ENCODE results near the gene ICOS.
"Not testable (repeated sequence)": the region's sequence is repeated elsewhere in the genome, so short reads cannot be mapped to it uniquely, and the experiment has no call there.

Gene ICOS

DNA sequence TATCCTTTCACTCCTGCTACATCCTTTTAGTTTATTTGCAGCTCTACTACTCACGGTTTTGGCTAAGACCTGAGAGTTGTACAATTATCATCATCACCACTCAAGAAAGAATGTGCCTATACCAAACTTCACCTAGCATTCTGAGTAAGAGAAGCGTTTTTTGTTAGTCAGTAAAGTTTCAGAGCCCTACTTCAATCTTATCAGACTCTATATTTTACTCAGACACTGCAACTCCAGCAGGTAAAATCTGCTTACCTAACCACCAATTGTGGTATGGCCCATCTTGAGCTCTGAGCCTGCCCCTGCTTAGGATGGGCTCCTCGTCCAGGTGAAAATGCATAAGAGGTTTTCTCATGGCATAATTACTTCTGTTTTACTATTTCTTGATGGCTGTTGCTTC, 37.1 kb downstream of the ICOS start:
- DNase-seq (ENCODE audit: low read depth in 2 of 2): no peak

DNA sequence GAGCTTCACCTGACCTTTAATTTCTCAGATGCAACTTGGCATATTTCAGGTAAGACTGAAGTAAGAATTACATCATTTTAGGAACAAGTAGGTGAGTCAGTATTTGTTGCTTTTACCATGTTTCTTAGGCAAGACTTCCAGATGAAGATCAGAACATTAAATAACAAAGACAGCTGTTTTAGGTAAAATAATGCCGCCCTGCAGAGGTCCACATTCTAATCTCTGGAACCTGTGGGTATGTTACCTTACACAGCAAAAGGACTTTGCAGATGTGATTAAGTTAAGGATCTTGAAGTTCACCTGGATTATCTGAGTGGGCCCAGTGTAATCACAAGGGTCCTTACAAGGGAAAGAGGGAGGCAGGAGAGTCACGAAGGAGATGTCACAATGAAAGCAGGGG, 39.3 kb downstream of the ICOS start:
- no peak for DNase-seq (ENCODE audit: low read depth in 2 of 2)

DNA sequence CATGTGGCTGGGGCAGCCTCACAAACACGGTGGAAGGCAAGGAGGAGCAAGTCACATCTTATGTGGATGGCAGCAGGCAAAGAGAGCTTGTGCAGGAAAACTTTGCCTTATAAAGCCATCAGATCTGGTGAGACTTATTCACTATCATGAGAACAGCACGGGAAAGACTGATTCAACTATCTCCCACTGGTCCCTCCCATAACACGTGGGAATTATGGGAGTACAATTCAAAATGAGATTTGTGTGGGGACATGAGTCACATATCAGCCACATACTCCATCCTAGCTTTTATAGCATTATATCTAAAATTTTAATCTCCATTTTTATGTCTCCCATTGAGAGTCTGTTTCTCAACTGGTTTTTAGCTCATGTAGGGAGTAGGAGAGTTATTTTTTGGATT, 45.7 kb downstream of the ICOS start:
- DNase-seq (ENCODE audit: low read depth in 2 of 2): no peak

DNA sequence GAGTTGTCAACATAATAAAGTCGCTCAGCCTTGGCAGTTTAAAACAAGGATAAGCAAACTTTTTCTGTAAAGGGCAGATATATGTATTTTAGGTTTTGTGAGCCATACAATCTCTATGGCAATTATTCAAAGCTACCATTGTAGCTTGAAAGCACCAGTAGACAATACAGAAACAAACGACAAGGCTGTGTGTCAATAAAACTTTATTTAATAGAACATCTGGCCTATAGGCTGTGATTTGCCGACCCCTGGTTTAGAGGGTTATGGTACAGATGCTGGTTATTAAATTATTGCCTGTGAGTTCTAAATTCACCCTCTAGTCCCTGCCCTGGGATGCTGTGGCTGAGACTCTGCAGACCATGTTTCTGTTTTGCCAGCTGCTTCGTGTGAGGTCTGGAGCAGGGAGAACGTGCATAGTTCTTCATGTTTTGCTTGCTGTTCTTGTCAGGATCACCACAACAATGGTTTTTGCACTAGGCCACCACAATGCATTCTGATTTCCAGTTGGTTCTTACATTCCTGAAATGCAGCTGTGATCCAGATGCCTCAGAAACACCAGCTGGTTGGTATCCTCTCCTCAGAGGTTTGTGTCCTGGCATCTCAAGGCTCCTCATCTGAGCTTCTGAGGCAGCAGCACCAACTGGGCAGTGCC, 46.6 kb downstream of the ICOS start:
- DNase-seq (ENCODE audit: low read depth in 2 of 2): no peak

DNA sequence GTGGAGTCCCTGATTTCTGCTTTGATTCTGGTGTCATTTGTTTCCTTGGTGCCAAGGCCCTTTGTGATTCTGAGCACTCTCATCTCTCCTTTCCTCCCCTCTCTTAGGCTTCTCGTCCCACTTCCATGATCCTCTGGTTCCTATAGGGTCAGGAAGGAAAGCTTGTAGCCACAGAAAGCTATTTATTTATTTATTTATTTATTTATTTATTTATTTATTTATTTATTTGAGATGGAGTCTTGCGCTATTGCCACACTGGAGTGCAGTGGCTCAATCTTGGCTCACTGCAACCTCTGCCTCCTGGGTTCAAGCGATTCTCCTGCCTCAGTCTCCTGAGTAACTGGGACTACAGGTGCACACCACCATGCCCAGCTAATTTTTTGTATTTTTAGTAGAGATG, 49.4 kb downstream of the ICOS start:
- DNase-seq (ENCODE audit: low read depth in 2 of 2): not testable (repeated sequence)

- no peak for DNase-seq (ENCODE audit: low read depth in 2 of 2)
These were observed 51.4 kb downstream of the ICOS start for GRCh38 chr2:203987959-203988358.

DNA sequence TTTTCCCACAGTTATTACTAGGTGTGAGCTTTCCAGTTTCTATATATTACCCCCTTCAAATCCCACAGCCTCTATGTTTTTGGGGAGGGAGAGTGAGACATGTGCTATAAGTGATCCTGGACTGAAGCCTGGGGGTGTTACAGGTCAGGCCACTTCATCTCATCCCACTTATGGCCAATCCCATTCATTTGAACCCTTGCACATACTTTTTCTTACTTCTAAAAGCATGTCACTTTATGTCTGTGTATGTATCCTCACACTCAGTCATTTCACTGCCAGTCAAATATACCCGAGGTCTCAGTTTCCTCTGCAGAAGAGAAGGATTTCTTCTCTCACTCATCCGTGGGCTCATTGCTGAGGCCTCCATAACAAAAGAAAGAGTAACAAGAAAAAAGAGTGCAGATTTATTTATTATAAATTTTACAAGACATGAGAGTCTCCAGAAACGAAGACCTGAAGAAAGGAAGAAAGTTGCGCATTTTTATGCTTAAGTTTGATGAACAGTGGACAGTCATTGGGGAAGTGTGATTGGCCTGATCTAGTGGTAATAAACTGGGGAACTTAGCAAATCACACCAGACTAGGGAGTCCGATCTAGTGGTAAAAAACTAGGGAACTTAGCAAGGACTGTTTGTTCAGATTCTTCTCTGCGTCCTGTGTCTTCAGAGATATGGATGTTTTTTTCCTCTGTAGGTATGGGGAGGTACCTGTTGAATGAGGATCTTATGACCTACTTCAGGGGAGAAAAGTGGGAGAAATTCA, 52.1 kb downstream of the ICOS start:
- no peak for DNase-seq (ENCODE audit: low read depth in 2 of 2)

- DNase-seq (ENCODE audit: low read depth in 2 of 2): no peak
These were observed 53.0 kb downstream of the ICOS start for GRCh38 chr2:203989521-203989920.

DNA sequence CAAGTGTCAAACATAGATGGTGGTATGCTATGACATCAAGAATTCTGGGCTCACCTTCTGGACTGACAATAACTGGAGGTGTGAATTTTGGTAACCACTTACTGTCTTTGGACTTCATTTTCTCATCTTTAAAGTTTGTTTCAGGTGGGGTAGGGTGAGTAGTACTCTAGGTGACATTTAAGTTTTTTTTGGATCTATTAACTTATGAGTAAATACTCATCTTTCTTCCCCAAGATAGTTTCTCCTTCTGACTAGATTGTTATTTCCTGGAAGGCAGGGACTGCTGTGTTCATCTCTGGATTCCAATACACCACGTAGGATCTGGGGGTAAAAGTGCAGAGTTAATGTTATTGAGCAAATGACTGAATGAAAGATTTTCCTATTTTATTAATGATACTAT, 55.9 kb downstream of the ICOS start:
- no peak for DNase-seq (ENCODE audit: low read depth in 2 of 2)

DNA sequence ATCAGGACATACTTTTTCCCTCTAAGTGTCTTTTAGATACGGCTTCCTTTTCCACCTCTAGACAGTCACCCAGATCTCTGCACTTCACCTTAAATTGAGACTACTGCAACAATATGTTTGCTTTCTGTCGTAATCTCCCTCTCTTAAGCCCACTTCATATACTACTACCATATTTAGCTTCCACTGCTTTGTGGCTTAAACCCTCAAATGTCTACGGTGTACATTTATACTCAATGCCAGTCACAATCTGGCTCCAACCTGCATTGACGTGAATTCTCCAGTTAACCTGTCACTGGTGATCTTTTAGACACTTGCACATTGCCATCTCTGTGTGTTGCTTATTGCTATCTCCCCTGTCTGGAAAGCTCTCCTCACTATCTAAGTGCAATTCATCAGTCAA, 56.4 kb downstream of the ICOS start:
- no peak for DNase-seq (ENCODE audit: low read depth in 2 of 2)

- DNase-seq (ENCODE audit: low read depth in 2 of 2): no peak
These were observed 57.0 kb downstream of the ICOS start for GRCh38 chr2:203993560-203993959.

DNA sequence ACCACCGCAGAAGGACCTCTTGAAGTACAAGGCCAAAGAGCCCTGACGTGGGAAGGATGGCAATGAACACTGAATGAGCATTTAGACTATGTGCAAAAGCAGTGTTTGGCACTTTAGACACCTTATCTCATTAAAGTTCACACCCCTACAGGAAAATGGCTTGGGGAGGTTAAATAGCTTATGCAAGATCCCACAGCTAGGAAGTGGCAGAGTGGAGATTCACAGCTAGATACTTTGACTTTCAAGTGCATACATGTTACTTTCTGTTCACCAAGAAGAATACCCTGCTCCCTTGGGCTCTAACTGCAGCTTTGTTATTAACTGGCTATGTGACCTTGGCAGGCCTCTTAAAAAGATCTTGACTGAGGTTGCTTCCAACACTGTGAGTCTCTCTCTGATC, 58.2 kb downstream of the ICOS start:
- no peak for DNase-seq (ENCODE audit: low read depth in 2 of 2)

GRCh38 chr2:203996692-203997091, 60.1 kb downstream of the ICOS start:
- DNase-seq (ENCODE audit: low read depth in 2 of 2): no peak

GRCh38 chr2:203997481-203997880, 60.9 kb downstream of the ICOS start:
- DNase-seq (ENCODE audit: low read depth in 2 of 2): no peak

- DNase-seq (ENCODE audit: low read depth in 2 of 2): no peak
These were observed 61.6 kb downstream of the ICOS start for GRCh38 chr2:203997980-203998809.

GRCh38 chr2:203999835-204000234, 63.3 kb downstream of the ICOS start:
- DNase-seq (ENCODE audit: low read depth in 2 of 2): no peak

DNA sequence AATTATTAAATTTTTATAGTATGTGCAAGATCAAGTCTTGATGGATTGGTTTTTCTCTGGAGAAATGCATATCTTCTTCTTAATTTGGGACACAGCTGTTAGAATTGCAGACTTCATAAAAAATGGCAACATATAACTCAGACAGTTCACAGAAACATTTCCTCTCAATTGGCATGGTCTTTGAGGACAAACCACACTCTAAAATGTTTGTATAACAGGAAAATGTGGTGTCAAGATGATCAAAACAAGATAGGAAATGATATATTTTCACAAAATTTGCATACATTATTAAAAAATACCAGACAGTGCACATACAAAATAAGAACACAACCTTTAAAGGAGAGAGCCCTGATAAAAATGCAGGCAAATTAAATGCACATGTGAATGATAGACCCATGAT, 63.9 kb downstream of the ICOS start:
- DNase-seq (ENCODE audit: low read depth in 2 of 2): no peak

DNA sequence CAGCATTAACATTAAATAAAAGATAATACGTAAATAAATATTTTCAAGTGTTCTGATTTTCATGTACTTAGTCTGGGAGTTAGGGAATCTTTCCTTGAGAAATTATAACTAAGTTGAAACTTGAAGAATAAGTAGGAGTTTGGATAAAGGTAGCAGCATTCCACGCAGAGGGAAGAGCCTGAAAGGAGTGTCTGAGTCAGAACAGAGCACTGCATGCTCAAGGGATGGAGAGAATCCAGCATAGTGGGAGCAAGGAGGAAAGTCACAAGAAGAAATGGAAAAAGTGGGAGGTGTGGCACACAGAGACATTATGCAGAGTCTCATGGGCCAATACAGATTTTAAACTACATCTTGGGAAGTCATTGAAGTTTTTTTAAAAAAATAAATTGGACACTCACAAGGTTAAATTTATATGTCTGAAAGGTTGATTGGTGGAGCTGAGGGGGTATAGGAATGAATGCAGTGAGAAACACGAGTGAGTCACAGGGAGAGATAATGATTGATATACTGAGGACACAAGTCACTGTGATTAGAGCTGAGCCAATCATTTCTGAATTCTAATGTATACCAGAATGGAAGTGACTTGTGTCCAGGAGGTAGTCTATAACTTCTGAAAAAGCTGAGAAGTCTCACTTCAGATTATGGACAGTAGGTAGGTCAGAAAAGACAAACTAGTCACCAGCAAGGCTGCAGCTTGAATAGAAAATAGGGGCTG, 66.9 kb downstream of the ICOS start:
- no peak for DNase-seq (ENCODE audit: low read depth in 2 of 2)

GRCh38 chr2:204004912-204005311, 68.3 kb downstream of the ICOS start:
- no peak for DNase-seq (ENCODE audit: low read depth in 2 of 2)

DNA sequence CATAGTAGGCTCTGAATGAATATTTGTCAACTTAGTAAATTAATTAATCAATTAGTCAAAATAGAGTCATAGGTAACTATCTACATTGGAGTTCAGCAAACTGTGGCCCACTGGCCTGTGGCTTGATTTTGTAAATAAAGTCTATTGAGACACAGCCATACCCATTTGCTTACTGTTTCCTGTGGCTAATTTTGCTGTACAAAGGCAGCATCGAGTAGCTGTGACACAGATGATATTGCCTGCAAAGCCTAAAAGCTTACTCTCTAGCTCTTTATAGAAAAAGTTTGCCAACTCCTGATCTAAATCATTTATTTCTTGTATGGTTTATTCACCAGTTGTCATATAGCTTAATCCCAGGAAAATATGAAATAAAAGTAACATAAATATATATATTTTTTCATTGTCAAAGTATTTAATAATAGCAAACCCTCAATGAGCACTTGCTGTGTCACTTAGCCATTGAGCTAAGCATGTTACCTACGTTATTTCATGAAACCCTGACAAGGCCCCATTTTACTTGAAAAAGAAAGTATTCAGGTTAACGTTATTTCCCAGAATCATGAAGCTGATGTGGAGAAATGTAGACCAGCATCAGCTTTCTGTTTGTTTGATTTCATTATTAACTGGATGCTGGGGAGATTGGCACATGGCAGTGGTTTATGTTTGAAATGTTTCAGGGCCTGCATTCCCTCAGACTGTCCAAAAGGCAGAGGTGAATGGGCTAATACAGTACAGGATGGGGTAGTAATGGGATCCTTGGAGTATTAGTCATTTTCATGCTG, 69.6 kb downstream of the ICOS start:
- no peak for DNase-seq (ENCODE audit: low read depth in 2 of 2)

GRCh38 chr2:204008352-204008751, 71.8 kb downstream of the ICOS start:
- DNase-seq (ENCODE audit: low read depth in 2 of 2): no peak
